Activated T-cell treated with anti-CD3 and anti-CD28 coated beads for 4 hours (primary cell): ENCODE measurements around the gene SLC9A9.
"Not testable (repeated sequence)": the region's sequence is repeated elsewhere in the genome, so short reads cannot be mapped to it uniquely, and the experiment has no call there.

Source experiments
- DNase-seq: peaks from one replicate; pipeline ENCODE4 v3.0.0-alpha.2; 2020

The SLC9A9 gene

DNA sequence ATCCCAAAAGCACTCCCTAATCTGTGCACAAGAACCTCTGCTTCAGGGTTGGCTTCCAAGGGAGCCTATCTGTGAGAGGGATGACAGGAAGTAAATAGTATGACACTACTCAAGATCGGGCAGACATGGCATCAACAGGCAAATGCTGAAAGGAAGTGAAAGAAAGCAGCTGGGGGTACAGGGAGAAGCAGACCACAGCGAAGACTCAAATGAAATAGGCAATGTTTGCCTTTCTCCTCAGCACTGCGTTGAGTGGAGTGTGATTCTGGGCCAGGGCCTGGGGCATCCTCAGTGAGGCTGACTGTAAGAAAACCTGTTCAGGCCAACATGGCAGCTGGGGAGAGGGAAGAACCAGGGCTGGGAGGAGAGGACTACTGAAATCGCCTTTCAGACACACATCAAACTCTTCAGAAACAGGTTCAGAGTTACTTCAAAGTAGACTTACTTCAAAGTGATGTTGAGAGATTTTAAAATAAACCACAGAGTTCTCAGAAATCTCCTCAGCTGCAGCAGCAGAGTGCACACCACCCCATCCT, 96.6 kb downstream of the SLC9A9 start:
- peak; percentile 2 for DNase-seq

DNA sequence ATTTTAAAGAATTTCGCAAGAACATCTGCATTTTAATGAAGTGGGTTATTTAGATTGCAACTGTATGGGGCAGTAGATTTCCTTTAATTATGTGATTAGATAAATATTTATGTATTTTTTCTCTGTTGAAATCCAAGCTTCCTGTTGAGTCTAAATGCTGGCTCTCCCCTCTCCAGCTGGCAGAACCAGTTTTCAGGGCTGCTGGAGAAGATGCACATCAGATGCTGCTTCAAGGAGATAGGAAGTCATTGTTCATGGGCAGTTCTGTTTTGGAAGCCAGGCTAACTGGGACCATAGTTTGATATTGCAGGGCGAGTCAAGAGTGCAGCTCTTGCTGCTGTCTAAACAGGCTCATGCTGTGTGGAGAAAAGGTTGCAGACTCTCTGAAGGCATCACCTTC, 97.4 kb downstream of the SLC9A9 start:
- DNase-seq = no peak

DNA sequence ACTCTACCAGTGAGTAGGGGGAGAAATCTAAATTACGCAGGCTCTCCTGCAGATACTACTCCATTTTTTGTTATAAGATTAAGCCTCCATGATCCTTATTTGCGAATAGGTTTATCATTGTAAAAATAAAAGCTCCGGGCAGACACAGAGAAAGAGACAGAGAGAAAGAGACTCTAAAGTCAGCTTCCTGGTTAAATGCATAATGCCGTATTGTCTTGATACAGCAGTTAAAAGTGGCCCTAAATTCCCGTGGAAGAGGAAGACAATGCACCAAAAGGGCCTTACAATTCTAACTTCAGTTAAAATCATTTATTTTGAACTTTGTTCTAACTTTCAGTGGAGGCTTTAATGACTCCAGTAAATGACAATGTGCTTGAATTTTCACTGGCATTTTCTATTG, 98.3 kb downstream of the SLC9A9 start:
- no peak for DNase-seq

DNA sequence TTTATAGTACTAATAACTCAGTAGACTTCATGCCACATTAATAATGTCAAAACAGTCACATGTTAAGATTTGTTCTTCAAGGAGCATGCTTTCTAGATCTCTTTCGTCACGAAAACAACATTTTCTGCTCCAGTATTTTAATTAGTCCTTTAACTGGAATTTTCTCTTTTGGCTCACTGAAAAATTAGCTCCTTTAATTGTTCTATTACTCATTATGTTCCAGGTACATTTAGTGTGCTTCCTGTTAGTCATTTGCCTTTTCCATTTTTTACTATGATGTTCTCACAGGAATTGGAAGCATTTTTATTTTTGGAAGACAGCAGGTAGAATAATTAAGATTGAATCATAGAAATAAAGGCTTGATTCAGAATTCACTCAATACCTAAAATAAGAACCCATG, 111.2 kb downstream of the SLC9A9 start:
- no peak for DNase-seq

DNA sequence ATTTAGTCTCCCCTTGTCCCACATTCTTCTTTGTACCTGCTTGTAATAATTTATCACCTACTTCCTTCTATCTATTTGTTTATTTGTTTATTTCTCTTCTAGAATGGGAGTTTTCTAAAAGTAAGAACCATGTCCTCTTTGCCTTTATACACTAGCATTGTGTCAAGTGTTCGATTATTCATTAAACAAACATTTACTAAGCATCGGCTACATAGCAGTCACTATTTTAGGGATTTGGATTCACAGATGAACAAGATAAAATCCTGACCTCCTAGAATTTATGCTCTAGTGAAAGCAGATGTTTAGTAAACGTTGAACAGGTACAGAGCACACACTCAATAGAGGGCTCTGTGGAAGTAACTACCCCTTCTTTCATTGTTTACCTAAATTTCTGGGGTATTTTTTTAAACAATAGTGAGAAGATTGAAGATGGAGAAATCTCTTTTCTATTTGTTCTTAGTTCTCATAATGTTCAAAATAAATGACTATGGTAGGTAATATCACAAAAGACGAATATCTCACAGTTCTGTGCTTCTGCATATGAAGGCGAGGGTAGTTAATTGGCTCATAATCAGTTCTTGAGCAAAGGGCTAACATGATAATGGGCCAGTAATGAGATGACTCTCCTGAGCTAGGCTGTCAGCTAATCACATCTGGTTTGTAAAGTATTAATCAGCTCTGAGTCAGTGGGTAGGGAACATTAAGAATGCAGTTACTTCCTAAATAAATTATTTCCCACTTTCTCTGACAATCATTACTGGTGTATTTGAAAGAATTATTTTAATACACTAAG, 111.9 kb downstream of the SLC9A9 start:
- no peak for DNase-seq

DNA sequence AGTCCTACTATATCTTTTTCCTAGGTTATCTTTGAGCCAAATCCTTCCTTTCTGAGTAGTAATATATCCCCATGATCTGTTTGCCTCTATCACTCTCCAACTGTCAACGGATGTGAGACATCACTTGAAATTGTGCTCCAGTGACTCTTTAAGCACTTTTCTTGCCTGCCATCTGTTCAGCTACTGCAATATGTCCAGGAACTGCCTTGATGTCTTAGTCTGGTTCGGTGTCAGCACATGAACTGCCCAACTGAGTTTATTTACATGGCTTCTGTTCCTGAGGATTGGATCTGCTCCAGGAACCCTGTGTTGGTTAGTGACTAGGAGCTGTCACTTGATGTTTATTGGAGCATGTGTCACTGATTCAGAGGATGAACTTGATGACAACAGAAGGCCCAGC, 116.5 kb downstream of the SLC9A9 start:
- no peak for DNase-seq

DNA sequence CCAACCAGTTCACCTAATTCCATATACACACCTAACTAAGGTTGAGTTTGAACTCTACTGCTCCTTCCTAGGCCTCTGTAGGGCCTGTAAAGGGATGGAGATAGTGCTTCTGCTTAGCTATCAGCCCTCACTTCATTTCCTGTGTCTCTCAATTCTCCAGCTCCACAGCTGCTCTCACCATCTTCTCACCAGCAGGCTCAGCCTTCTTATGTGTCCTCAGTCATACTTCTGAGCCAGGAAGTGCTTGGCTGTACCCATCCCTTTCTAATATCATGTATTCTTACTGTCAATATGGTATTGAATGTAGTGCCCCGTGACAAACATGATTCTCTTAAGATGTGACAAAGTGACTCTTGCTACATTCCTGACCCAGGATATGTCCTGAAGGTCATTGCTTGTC, 116.9 kb downstream of the SLC9A9 start:
- no peak for DNase-seq

DNA sequence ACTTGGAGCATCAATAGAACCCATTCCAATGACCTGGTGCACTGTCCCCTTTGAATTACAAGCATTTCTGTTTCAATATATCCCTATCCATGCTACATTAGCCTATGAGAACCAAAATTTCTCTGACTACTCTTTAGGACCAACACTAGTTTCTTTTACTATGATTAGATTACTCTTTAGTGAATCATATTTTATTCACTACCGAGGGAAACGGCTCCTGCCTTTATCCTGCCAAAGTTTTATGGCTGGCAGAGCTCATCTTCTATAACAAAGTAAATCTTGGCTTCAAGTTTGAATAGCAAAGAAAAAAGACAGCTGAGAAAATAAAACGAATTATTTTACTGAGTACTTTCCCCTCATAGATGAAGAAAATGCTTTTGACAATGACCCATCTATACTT, 120.9 kb downstream of the SLC9A9 start:
- no peak for DNase-seq

DNA sequence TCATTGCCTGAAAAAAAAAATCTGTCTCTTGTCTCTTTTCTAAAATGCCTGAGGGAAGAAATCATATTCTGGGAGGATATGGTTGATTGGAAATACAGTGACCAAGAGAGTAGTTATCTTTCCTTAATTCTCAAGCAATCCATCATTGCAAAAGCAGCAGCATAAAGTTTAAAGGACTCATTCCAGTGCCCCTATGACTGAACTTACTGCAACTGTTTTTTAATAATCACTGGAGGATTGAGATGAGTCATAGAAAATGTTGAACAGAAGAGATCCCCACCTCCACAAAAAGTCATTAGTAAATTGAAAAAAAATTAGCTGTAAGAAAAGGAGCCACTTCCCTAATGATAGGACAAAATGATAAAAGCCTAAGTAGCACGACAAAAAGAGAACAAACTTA, 121.5 kb downstream of the SLC9A9 start:
- DNase-seq = no peak

DNA sequence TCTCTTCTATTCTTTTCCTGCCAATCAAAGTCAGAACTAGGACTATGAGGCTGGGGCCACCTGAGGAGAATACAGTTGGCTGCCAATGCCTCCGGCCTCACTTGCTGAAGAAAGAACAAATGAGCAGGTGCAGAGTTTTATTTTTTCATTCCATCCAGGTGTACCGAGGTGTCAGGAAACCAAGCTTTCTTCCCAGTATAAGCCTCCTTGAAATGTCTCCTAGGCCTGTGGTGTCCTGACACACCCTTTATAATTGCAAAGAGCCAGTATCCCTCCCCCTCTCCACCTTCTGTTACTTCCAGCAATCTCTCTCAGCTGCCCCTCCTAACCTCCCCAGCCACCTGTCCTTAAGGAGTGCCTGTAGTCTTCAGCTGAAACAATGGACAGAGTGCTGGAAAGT, 127.9 kb downstream of the SLC9A9 start:
- no peak for DNase-seq

DNA sequence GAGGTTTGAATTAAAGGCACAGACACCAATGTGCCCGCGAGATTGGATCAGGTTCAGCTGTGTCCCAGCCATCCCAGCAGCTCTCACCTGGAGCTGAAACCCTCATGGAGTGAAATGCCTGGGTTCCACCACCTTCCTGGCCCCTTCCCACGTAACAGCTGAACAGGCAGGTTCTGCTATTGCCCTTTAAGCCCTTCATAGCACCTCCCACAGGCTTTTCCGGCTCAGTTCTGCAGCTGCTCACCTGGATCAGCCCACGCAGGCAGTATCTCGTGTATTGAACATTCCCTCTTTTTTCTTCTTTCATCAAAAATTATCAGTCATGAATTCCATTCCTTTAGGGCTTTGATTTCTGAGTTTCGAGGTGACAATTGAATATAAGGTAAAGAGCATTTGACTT, 129.8 kb downstream of the SLC9A9 start:
- no peak for DNase-seq

DNA sequence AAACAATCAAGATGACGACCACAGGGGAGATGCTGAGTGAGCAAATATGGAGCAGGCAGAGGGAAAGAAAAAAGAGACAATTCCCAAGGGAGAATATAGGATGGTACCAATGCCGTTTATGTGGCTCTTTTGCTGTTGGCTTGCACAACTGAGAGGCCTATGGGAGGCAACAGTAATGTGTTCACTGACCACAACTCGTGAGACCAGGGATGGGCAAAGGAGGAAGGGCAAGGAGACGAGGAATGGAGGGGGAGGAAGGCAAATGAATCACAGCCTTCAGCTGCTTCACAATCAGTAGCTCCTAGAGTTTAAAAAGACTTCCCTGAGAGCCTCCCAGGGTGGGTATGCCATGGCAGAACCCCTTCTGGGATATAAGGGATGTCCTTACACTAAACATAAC, 131.5 kb downstream of the SLC9A9 start:
- DNase-seq = no peak

DNA sequence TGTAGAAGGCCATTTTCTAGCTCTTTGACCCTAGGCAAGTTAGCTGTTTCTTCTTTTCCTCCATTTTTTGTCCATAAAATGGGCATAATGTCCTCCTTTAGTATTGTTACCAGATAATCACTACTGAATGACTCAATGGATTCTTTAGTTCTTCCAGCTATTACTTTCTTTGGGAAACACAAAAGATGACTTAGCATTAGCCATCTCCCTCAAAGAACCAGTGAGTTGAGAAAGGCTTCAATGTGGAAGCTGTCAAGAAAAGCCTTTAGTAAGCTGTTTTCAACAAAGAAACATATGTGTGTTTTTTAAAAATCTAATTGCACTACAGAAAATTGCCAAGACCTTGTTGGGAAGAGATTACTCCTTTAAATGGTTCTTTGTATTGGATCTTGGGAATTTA, 135.7 kb downstream of the SLC9A9 start:
- no peak for DNase-seq

DNA sequence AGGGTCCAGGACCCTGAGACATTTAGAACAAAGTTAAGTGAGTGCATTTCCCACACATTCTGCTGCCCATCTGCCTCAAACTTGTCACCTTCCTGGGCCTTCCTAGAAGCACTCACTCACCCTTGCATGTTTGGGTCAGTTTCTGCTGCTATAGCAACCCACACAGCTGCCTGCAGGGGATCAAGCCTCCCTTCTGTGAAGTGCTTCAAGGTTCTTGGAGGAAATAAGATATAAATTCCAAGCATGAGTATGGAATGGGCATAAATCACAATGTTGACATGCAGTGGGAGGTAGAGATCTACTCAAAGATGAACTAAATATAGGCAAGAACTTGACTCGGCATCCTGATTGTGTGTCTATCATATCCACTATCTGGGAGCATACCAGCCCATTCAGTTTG, 140.4 kb downstream of the SLC9A9 start:
- no peak for DNase-seq

DNA sequence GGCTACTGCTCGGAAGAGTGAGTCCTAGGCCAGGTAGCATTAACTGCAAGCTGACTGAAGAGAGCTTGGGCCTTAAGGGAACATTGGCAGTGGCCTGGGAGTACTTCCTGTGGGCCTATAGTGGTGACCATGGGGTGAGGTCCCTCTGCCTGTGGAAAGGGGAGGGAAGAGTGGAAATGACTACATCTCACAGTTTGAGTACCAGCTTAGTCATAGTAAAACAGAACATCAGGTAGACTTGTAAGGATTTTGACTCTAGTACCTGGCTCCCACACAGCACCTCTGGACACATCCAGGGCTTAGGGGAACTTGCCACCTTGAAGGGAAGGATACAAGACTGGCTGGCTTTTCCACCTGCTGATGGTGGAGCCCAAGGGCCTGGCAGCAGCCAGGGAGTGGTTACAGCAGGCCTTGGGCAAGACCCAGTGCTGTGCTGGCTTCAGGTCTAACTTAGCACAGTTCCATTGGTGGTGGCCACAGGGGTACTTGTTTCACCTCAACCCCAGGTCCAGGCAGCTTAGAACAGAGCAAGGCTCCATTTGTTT, 147.8 kb downstream of the SLC9A9 start:
- no peak for DNase-seq

DNA sequence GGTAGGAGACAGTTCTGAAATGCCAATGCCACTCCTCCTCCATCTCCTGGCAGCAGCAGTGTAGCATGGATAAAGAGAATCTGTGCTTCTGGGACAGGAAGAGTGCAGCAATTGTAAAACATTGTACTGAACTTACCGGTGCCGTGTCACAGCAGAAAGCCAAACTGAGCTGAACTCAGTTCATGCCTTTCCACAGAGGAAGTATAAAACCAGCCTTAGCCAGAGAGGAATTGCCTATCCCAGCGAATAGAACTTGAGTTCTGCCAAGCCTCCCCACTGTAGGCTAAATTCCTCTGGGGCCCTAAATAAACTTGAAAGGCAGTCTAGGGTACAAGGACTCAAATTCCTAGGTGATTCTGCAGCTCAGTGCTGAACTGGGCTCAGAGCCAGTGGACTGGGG, 148.8 kb downstream of the SLC9A9 start:
- DNase-seq = no peak

DNA sequence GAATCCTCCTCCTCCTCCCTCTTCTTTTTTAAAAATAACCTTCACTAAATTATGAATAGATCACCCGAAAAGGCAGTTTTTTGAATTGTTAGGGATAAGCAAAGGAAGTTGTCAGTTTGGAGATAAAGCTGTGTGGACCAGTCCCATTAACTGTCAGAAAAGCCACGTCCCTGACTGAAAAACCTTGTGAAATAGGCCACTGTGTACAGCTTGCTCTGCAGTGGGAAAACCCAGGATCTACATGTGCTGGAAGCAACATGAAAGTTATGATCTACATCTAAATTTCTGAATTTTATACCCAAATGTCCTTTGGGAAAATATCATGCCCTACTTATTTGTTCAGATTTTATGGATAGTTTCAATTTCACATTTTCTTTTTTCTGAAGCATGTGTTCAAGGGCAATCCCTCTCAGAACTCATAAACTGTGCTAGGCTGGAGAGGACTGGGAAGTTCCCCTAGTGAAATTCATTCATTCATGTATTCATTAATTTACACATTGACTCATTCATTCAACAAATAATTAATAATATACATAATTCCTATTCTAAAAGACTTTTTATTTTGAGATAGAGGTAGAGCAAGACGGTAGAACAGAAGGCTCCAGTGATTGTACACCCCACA, 149.5 kb downstream of the SLC9A9 start:
- DNase-seq = no peak

DNA sequence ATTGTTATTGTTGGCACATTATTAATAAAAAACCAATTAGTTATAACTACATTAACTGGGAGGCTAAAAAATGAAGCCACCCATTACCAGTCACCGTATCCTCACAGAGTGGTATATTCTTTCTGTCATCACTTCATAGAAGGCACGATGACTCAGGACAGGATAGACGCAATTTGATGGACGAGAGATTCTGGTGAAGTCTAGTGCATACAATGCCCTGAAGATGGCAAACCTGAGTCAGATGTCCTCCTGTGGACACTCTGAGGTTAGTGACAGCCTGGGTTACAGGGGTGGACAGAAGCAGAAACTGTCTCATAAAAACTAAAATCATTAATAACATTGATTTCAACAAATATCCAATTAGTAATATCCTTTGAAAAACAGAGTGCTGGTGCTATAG, 150.3 kb downstream of the SLC9A9 start:
- no peak for DNase-seq

DNA sequence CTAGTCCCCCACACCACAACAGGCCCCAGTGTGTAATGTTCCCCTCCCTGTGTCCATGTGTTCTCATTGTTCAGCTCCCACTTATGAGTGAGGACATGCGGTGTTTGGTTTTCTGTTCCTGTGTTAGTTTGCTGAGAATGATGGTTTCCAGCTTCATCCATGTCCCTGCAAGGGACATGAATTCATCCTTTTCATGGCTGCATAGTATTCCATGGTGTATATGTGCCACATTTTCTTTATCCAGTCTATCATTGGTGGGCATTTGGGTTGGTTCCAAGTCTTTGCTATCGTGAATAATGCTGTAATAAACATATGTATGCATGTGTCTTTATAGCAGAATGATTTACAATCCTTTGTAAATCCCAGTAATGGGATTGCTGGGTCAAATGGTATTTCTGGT, 152.9 kb downstream of the SLC9A9 start:
- not testable (repeated sequence) for DNase-seq

DNA sequence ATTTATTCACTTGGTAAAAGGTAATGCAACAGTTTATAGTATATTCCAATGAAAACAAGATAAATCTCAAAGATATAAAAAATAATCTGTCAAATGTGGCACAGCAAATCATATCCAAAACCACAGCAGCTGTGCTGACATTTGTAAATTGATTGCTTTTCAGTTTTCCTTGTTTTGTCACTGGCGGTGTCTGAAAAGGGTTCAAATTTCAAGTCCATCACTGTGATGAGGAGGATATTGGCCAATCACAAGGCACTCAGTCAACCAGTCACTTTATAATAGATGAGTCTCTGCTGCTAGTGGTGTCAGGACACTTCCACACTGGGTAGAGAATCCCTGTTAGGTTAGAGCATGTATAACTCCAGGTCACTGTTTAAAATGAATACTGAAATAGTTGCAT, 154.8 kb downstream of the SLC9A9 start:
- no peak for DNase-seq

DNA sequence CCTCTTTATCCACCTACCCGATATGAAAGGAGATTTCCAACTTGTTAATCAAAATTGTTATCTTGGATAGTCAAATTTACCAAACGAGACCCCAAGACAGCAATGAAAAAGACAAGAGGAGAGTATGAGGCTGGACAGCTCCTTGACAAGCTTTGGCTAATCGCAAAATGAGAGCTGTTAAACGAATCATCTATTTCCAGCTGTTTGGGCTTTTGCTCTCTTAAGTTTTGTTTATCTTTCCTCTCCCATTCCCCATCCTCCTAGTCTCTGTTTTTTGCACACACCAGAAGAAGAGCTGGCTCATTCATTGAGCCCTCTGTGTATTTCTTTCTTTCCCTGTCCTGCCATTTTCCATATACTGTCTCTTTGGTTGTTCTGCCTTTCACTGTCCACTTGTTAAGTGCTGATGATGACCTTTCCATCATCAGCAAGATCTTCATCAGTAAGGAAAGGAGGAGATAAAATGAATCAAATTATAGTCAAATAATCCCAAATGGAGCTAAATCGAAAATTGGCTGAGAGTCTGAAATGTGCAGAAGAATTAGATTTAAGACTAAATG, 161.6 kb downstream of the SLC9A9 start:
- no peak for DNase-seq

DNA sequence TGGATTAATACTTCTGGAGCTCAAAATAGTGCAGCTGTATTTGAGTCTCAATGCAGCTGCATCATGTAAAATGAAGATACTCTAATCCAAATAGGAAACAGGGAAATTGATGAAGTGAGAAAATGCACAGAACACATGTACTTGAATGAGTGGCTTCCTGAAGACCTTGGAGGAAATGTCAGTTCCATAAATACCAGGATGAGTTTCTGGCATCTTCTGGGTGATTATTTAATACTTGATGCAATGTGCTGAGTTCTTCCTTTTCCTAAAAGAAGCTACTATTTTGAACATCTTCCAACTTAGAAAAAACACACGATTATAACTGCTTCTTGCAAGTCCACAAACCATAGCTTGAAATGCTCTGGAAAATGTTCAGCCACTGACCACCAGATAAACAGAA, 162.8 kb downstream of the SLC9A9 start:
- no peak for DNase-seq

DNA sequence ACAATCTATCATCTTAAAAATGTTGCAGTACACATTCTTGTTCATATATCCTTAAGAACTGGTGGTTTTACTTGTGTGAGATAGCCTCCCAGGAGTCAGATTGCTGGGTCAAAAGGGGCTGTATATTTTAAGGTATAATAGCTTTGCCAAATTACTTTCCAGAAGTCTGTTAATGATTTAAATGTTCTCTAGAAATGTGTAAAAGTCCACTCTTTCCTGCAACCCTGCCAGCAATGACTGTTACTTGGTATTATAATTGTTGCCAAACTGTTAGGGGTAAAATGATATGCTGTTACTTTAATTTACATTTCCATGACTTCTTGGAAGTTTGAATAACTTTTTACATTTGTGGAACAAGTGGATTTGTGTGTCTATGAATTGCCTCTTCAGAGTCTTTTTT, 170.8 kb downstream of the SLC9A9 start:
- no peak for DNase-seq

DNA sequence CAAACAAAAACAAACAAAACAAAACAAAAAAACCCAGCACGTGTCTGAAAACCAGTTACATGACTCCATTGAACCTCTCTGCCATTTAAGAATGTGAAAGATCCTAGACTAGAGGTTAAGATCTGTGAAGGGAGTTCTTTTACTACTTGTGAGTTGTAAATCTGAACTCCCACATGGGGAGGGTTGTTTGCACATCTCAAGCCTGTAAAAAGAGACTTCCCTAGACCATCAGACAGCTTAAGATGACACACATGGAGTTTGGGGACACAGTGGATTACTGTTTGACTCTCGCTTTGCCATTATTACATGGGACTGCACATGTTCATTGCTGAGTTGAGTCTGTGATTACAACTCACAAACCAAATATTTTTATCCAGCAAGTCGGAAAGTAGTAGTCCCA, 171.5 kb downstream of the SLC9A9 start:
- DNase-seq = no peak
